Hepatocyte (in vitro differentiated cells): ENCODE data around the gene PNPLA1.

Experiments
- CTCF ChIP-seq: fragments of 200-600 bp; sonication (generic); IDR thresholded peaks from 2 replicates; pipeline ENCODE4 v1.5.1; 2016; ENCODE audit warnings: antibody characterized with exemption, mild to moderate bottlenecking; ENCODE audit not compliant: poor library complexity
- EZH2 ChIP-seq: fragments of 200-600 bp; sonication (generic); IDR thresholded peaks from 2 replicates; pipeline ENCODE4 v1.6.1; 2016; ENCODE audit warnings: antibody characterized with exemption, mild to moderate bottlenecking, borderline replicate concordance

- no peak for TF ChIP-seq CTCF
- TF ChIP-seq EZH2: no peak
Measured at GRCh38 chr6:36346486-36347273, 76.8 kb downstream of the PNPLA1 start.
